Measurements from ENCODE around the gene GIGYF2.

GRCh38 chr2:232876161-232876977 is 179.2 kb downstream of the GIGYF2 start:
- TF ChIP-seq ZSCAN23 (tag by site-specific recombination; IDR thresholded peaks at IDR 0.05) (no peak), ZSCAN18 (tag by site-specific recombination; IDR thresholded peaks at IDR 0.05) (no peak), CTCF (tag by site-specific recombination; IDR thresholded peaks at IDR 0.05) (no peak), ZNF214 (tag by site-specific recombination; IDR thresholded peaks at IDR 0.05; ENCODE audit: borderline replicate concordance) (no peak), ZNF785 (tag by site-specific recombination; IDR thresholded peaks at IDR 0.05) (no peak), ZNF274 (IDR thresholded peaks at IDR 0.05; ENCODE audit: low read length) (no peak), ZNF274 (tag by site-specific recombination; IDR thresholded peaks at IDR 0.05; ENCODE audit: borderline replicate concordance) (no peak)

Measured in HEK293 (cell line).